HepG2 (cell line): ENCODE data around the gene ASXL1. TPM values are rescaled to one million over a fixed set of nuclear protein-coding genes. Genes with fewer than 3 reads are reported as not detected.

Experiments
- BCL6 ChIP-seq: IDR thresholded peaks from 2 replicates; pipeline ENCODE4 v1.6.1; 2016; ENCODE audit warnings: missing genetic modification reagents, missing compliant biosample characterization
- BCLAF1 ChIP-seq: fragments of 450-650 bp; IDR thresholded peaks from 2 replicates; pipeline ENCODE4 v1.6.1; 2017; ENCODE audit warnings: mild to moderate bottlenecking
- CBFB ChIP-seq: sonication (generic); formaldehyde crosslinking; IDR thresholded peaks from 2 replicates; pipeline ENCODE4 v1.4.0; 2020; ENCODE audit warnings: missing genetic modification reagents
- HCFC1 ChIP-seq: fragments of 150-350 bp; IDR thresholded peaks from 2 replicates; pipeline ENCODE4 v1.6.1; 2014; ENCODE audit warnings: low read depth, low read length
- IRF9 ChIP-seq: sonication (generic); formaldehyde crosslinking; IDR thresholded peaks from 2 replicates; pipeline ENCODE4 v1.8.0; 2022; ENCODE audit warnings: missing genetic modification reagents, mild to moderate bottlenecking, borderline replicate concordance
- MLX ChIP-seq: IDR thresholded peaks from 2 replicates; pipeline ENCODE4 v1.6.1; 2016
- NCOA5 ChIP-seq: sonication (generic); formaldehyde crosslinking; IDR thresholded peaks from 2 replicates; pipeline ENCODE4 v1.4.0; 2020; ENCODE audit warnings: missing genetic modification reagents
- NFYC ChIP-seq: IDR thresholded peaks from 2 replicates; pipeline ENCODE4 v1.6.1; 2016; ENCODE audit warnings: missing genetic modification reagents, missing compliant biosample characterization
- PAWR ChIP-seq: sonication (generic); formaldehyde crosslinking; IDR thresholded peaks from 2 replicates; pipeline ENCODE4 v1.4.0; 2020; ENCODE audit warnings: missing genetic modification reagents, mild to moderate bottlenecking, borderline replicate concordance
- PHF20 ChIP-seq: sonication (generic); formaldehyde crosslinking; IDR thresholded peaks from 2 replicates; pipeline ENCODE4 v1.5.0; 2020; ENCODE audit warnings: mild to moderate bottlenecking, missing genetic modification reagents
- TGIF2 ChIP-seq: IDR thresholded peaks from 2 replicates; pipeline ENCODE4 v1.6.1; 2016; ENCODE audit warnings: control low read depth, missing compliant biosample characterization
- THAP7 ChIP-seq: sonication (generic); formaldehyde crosslinking; IDR thresholded peaks from 2 replicates; pipeline ENCODE4 v1.8.1; 2023; ENCODE audit warnings: mild to moderate bottlenecking, missing genetic modification reagents
- TRAFD1 ChIP-seq: sonication (generic); formaldehyde crosslinking; IDR thresholded peaks from 2 replicates; pipeline ENCODE4 v1.5.1; 2020; ENCODE audit warnings: missing genetic modification reagents, mild to moderate bottlenecking, borderline replicate concordance
- ZKSCAN5 ChIP-seq: sonication (generic); formaldehyde crosslinking; IDR thresholded peaks from 2 replicates; pipeline ENCODE4 v1.5.1; 2020; ENCODE audit warnings: mild to moderate bottlenecking, missing genetic modification reagents
- ZNF580 ChIP-seq: IDR thresholded peaks from 2 replicates; pipeline ENCODE4 v1.6.1; 2016; ENCODE audit warnings: low read depth, borderline replicate concordance
- ZNF691 ChIP-seq: sonication (generic); formaldehyde crosslinking; IDR thresholded peaks from 2 replicates; pipeline ENCODE4 v1.4.0; 2020; ENCODE audit warnings: missing genetic modification reagents, low read depth, mild to moderate bottlenecking, borderline replicate concordance
- polyA plus RNA-seq, 8 experiments: library from polyadenylated mRNA; depleted of rRNA in 3 of 8; stranded (reverse) in 7 of 8; unstranded in 1 of 8; fragments of >200 nt; fragmentation: Illumina TruSeq in 4 of 8; extraction: Trizol in 4 of 8; gene quantifications; 2 replicates each; pipeline versions ENCODE4 v1.2.1 to v1.2.3, GENCODE V29; 2011 to 2016; ENCODE audit warnings: low read depth in 4 of 8, missing spikeins in 1 of 8, mixed read lengths in 1 of 8; ENCODE audit not compliant: insufficient read depth in 1 of 8
- total RNA-seq, 5 experiments: library from RNA; depleted of rRNA; stranded (reverse); fragments of >200 nt; fragmentation: Illumina TruSeq; extraction: Trizol; gene quantifications; 2 replicates each; pipeline ENCODE4 v1.2.3, GENCODE V29; 2016; ENCODE audit warnings: low read depth in 1 of 5

The ASXL1 gene
- total and polyA plus RNA-seq, 2 of the 13 experiments (the other 11 are each of a cell fraction or from before 2014, with no cell fraction given) = 62.1 to 74.8 TPM

GRCh38 chr20:32473231-32474008 is 115.3 kb downstream of the ASXL1 start (continued):
- TF ChIP-seq THAP7 (CRISPR knock-in tag) (no peak), HCFC1 (no peak), BCL6 (CRISPR knock-in tag) (peak; percentile 62), CBFB (CRISPR knock-in tag) (peak; percentile 26), ZKSCAN5 (CRISPR knock-in tag) (0 out of 2 replicates have a peak, but pooled peaks have one; percentile 15), NFYC (CRISPR knock-in tag) (no peak), TRAFD1 (CRISPR knock-in tag) (0 out of 2 replicates have a peak, but pooled peaks have one; percentile 85), BCLAF1 (no peak), ZNF691 (CRISPR knock-in tag) (peak; percentile 68), NCOA5 (no peak), ZNF580 (0 out of 2 replicates have a peak, but pooled peaks have one; percentile 24), MLX (CRISPR knock-in tag) (peak; percentile 73), TGIF2 (CRISPR knock-in tag) (peak; percentile 70), PAWR (CRISPR knock-in tag) (no peak), PHF20 (no peak), IRF9 (peak; percentile 71; the same call in 1 of the 2 replicates)
